Measurements from ENCODE around the gene DNAH14.

GRCh38 chr1:225021037-225021436, 91.6 kb downstream of the DNAH14 start:
- TF ChIP-seq CTCF (IDR thresholded peaks at IDR 0.05), result no peak
- TF ChIP-seq POLR2A (IDR thresholded peaks at IDR 0.05), result no peak
